HG02610 (cell line): ENCODE measurements around the gene ARPP21.

Experiments used
- ATAC-seq: cut with Tn5 transposase; IDR thresholded peaks from one replicate; pipeline ENCODE4 v1.9.1; 2021; ENCODE audit warnings: mild to moderate bottlenecking, moderate library complexity; ENCODE audit not compliant: unreplicated experiment

Gene ARPP21

GRCh38 chr3:35733341-35733740 lies 94.0 kb downstream of the ARPP21 start:
- no peak for ATAC-seq

- no peak for ATAC-seq
These were observed 94.5 kb downstream of the ARPP21 start for GRCh38 chr3:35733864-35734263.

- ATAC-seq, result no peak
These were observed 97.8 kb downstream of the ARPP21 start for GRCh38 chr3:35737080-35737479.

- ATAC-seq, result no peak
These were observed 98.2 kb downstream of the ARPP21 start for GRCh38 chr3:35737527-35737926.

GRCh38 chr3:35737934-35738706 lies 98.8 kb downstream of the ARPP21 start:
- ATAC-seq, result no peak

- ATAC-seq, result no peak
These were observed 100.0 kb downstream of the ARPP21 start for GRCh38 chr3:35739181-35739809.

- ATAC-seq, result no peak
These were observed 100.7 kb downstream of the ARPP21 start for GRCh38 chr3:35739964-35740527.

- ATAC-seq, result no peak
These were observed 103.9 kb downstream of the ARPP21 start for GRCh38 chr3:35743218-35743617.

DNA sequence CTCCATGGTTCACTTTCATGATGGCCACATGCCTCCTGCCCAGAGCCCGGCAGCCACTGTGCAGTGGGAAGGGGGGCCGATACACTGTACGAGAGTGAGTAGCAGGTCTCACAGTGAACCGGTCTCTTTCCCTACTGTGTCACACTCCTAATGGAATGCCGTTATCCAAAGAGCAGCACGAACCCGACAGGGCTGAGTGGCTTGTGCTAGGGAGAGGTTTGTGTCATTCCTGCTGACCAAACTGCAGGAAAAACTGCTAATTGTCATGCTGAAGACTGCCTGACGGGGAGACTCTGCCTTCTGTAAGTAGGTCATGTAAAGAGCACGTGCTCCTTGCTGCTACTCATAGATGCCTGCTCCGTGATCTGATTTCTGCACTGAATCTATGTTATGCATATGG lies 105.1 kb downstream of the ARPP21 start:
- no peak for ATAC-seq

GRCh38 chr3:35745351-35745750 lies 106.0 kb downstream of the ARPP21 start:
- no peak for ATAC-seq

- ATAC-seq, result no peak
These were observed 106.6 kb downstream of the ARPP21 start for GRCh38 chr3:35745802-35746484.

DNA sequence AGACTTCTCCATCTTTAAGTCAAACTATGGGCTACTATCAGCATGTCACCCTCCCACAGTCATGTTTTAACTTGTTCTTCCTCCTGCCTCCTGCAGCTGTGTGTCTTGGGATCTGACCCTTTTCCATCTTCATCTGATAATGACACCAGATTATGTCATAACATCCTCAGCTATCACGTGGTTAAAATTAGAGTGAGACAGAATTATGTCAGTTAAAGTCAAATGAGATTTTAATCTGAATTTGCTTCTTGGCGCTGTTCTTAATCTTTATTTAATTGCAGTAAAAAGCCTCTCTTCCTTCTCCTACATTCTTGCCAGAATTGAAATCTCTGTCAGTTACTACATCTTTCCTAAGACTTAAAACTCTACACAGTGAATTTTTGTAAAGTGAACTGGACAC lies 107.2 kb downstream of the ARPP21 start:
- ATAC-seq, result no peak

DNA sequence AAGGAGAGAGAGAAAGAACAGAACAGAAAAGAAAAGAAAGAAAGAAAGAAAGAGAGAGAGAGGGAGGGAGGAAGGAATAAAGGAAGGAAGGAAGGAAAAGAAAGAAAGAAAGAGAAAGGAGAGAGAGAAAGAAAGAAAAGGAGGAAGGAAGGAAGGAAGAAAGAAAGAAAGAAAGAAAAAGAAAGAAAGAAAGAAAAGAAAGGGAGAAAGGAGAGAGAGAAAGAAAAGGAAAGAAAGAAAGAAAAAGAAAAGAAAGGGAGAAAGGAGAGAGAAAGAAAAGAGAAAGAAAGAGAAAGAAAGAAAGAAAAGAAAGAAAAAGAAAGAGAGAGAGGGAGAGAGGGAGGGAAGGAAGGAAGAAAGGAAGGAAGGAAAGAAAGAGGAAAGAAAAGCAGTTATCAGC lies 108.8 kb downstream of the ARPP21 start:
- no peak for ATAC-seq

DNA sequence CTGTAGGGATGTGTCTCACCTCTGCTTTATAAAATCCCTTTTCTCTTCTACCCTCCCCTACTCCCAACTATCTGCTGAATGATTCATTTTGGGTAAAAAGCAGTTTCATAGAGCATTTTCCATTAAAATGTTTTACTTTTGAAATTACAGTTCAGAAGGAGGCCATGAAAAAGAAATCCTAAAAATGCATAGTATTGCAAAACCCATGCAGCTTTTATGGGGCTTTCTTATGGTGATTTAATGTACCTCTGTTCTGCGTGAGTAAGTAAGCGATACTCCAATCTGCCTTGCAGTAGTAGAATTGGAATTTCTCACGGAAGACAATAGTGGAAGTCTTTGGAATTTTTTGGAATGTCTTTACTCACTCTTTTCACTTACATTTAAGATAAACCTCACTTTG lies 111.9 kb downstream of the ARPP21 start:
- ATAC-seq, result no peak

DNA sequence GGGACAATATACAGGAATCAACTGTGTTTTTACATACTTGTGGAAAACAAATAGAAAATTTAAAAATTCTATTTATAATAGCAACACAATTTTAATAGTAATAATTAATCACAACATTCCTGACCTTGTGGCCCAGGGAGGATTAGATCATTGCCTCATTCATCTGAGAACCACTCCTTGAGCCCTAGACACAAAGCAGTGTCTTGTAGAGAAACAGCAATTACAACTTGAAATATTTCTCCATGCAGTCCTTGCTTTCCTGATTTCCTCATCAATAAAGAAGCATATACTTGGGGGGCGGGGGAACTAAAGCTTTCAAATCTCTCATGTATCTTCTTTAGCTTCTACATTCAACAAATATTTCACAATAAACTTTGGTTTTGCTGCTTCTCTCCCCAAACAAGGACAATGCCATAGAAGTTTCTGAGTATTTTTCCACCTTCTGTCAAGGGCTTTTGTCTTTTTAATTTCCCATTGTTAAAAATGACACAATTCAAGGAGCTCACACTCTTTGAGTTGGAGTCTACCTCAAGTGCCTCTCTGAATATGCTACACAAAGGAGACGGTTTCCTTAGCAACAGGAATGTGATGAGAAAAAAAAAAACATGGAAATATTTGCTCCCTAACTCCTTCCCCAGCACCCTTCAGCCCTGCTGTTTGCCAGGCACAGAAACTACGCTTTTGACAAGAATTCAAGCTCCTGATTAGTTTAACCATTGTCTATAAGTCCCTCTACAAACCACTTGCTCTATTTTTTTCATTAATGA lies 118.8 kb downstream of the ARPP21 start:
- no peak for ATAC-seq

DNA sequence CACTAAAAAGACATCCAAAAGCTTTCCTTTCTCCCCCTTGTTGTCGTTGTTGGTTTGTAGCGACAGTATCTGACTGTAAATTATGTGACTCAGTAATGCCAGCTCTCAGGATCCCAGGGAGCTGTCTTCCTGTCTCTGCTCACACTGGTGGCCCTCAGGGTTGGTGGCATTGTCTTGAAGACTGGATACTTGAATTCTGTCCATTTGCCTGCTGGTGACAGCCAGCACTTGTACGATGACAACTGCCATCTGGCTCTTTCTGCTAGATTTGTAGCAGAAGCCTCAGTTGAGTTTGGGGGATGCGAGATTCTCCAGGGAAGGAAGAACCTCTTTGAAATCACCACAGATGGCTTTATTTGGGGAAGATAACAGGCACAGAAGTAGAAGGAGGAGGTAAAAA lies 120.8 kb downstream of the ARPP21 start:
- no peak for ATAC-seq

DNA sequence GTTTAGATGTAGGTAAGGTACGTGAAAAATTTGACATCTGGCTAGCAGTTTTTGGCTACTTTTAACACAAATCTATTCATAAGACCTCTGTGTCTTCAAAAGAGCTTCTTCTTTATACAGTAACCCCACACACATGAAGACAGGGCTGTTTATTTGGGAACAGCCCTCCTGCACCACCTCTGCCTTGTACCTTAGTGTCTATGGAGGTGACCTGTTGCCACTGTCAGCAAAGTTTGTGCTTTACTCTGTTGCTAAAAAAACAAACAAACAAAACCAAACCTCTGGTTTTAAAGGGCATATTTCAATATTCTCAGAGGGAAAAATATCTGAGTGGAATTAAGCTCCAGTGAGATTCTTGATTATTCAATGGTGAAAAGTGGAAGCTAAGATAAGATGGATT lies 122.0 kb downstream of the ARPP21 start:
- ATAC-seq, result no peak

DNA sequence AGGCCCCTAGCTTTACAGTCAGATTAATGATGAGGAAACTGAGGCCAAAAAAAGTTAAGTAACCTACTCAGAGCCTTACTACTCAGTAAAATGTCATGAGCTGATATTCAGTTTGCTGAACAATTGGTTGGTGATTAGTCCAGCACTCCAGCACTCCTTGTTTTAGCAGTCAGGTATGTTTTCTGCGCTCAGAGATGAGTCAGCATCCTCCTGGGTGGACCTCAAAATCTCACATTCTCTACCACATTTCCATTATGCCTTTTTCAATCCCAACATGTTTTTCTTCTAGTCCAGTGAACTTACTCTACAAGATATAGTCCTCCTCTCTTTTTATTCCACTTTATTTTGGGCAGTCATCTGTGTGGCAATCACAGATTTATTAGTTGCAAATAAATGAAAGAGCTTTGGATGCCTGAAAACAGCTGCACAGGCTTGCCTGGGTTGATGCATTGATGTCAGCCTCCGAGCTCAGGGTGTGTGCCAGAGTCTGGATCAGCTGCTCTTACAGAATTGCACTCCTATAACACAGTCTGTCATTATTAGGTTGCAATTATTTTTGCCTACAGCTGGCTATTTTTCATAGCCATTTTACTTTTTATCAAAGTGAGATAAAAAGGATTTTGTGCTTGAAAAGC lies 133.2 kb downstream of the ARPP21 start:
- no peak for ATAC-seq

DNA sequence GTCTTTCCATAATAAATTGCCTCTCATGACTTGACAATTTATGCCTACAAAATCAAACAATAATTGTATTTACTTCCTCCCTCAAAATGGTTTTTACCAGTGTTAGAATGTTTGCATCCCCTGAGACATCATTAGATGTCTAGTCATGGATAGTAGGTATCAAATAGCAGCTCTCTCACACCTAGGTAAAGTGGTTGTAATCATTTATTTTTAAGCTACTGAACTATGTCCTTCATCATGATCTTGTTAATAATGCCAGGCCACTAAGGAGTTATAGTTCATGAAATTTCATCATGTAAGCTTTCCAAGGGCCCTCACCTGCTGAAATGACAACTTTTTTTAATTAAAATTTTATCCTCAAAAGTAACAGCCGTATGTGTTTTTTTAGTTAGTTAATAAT lies 134.1 kb downstream of the ARPP21 start:
- ATAC-seq, result no peak

DNA sequence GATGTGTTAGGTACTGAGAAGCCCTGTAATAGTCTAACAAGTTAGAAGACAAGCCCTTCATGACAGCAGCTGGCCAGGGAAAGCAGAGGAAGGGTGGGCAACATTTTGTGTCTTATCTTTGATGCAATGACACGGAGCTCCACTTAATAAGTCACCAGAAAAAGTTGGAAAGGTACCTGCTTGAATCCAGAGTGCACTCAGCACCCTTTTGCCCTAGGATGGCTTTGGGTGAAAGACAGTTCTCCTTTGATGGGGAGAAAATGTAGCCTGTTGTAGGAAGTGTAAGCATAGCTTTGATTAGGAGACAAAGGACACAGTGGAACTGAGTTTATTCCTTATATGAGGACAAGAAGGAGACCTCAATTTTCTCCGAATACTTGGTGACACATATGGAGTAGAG lies 137.0 kb downstream of the ARPP21 start:
- ATAC-seq, result no peak

GRCh38 chr3:35777065-35777464 lies 137.7 kb downstream of the ARPP21 start:
- no peak for ATAC-seq
